HepG2 (cell line): ENCODE results near the gene SLC17A8. TPM values are rescaled to one million over a fixed set of nuclear protein-coding genes. Genes with fewer than 3 reads are reported as not detected.

Experiments
- ATAC-seq: fragments of 200-7000 bp; cut with Tn5 transposase; 3 replicates; pipeline ENCODE4 v1.9.1; 2020; ENCODE audit warnings: mild to moderate bottlenecking, moderate library complexity
- BruUV-seq: library from RNA; stranded (reverse); fragments of 400-500 nt; replicated peaks from 2 replicates; lab custom pipeline; 2021; lab: Mats Ljungman, UMichigan
- CTCF ChIA-PET: fragments of 300-600 bp; formaldehyde crosslinking; extraction: SDS; loops from one replicate; lab custom pipeline; 2021; ENCODE audit warnings: low total read pairs, inconsistent platforms, low intra/inter-chr PET ratio; lab: Yijun Ruan, JAX
- POLR2A ChIA-PET: fragments of 350-600 bp; sonication (Branson Sonifier 250); formaldehyde crosslinking; loops from one replicate; lab custom pipeline; 2020; ENCODE audit warnings: antibody characterized with exemption, inconsistent platforms; lab: Yijun Ruan, JAX
- DNase-seq: peaks from one replicate; pipeline ENCODE4 v3.0.0-alpha.2; 2015; ENCODE audit warnings: low spot score
- FAIRE-seq: peaks from 3 replicates; lab custom pipeline; 2011; peaks lifted over from hg19 to GRCh38; lab: Jason Lieb, UNC
- H2AFZ ChIP-seq: one replicate; pipeline ENCODE4 v1.6.1; 2011; ENCODE audit warnings: low read length, inconsistent platforms
- H3K27ac ChIP-seq: fragments of 300-600 bp; 3 replicates; pipeline ENCODE4 v1.8.0; 2011; ENCODE audit warnings: mixed run types, mild to moderate bottlenecking, mixed read lengths, low read length, inconsistent platforms; ENCODE audit not compliant: insufficient read depth; ENCODE audit errors: extremely low read length
- H3K27me3 ChIP-seq, 2 experiments: fragments of 200-600 bp in 1 of 2; 2 replicates in 1 of 2; 3 replicates in 1 of 2; pipeline versions ENCODE4 v1.6.0 to v1.8.0; 2011; ENCODE audit warnings: low read length in 2 of 2, mild to moderate bottlenecking in 2 of 2, moderate library complexity in 2 of 2, inconsistent platforms in 1 of 2; ENCODE audit not compliant: insufficient read depth in 2 of 2, control insufficient read depth in 1 of 2
- H3K36me3 ChIP-seq, 2 experiments: fragments of 200-600 bp in 1 of 2; replicated peaks in 1 of 2; 2 replicates in 1 of 2; 3 replicates in 1 of 2; pipeline versions ENCODE4 v1.5.1 to v1.8.0; 2011; ENCODE audit warnings: low read length in 2 of 2, inconsistent platforms in 1 of 2; ENCODE audit not compliant: insufficient read depth in 2 of 2, control insufficient read depth in 1 of 2
- H3K4me1 ChIP-seq: 2 replicates; pipeline ENCODE4 v1.5.1; 2012; ENCODE audit warnings: low read length, inconsistent platforms; ENCODE audit not compliant: insufficient read depth
- H3K4me2 ChIP-seq: 2 replicates; pipeline ENCODE4 v1.6.0; 2011; ENCODE audit warnings: low read depth, low read length, inconsistent platforms
- H3K4me3 ChIP-seq, 3 experiments: fragments of 200-600 bp in 1 of 3; sonication (generic), shearing (Covaris generic) in 1 of 3; replicated peaks in 1 of 3; 2 replicates each; pipeline ENCODE4 v1.5.1; 2011 to 2016; ENCODE audit warnings: low read length in 3 of 3, inconsistent platforms in 2 of 3, low read depth in 2 of 3, mild to moderate bottlenecking in 2 of 3, control low read depth in 1 of 3, mixed read lengths in 1 of 3; ENCODE audit not compliant: insufficient read depth in 1 of 3
- H3K79me2 ChIP-seq: one replicate; pipeline ENCODE4 v1.6.1; 2011; ENCODE audit warnings: low read length, inconsistent platforms; ENCODE audit not compliant: insufficient read depth
- H3K9ac ChIP-seq: 2 replicates; pipeline ENCODE4 v1.6.0; 2011; ENCODE audit warnings: mild to moderate bottlenecking, low read depth, low read length, inconsistent platforms; ENCODE audit not compliant: insufficient read depth
- H3K9me3 ChIP-seq: 2 replicates; pipeline ENCODE4 v1.5.1; 2012; ENCODE audit warnings: mild to moderate bottlenecking, low read length
- H4K20me1 ChIP-seq: 2 replicates; pipeline ENCODE4 v1.6.0; 2011; ENCODE audit warnings: inconsistent platforms, mild to moderate bottlenecking, low read length, moderate library complexity; ENCODE audit not compliant: insufficient read depth
- FOSL2 ChIP-seq: sonication (generic); formaldehyde crosslinking; IDR thresholded peaks from 2 replicates; pipeline ENCODE4 v1.4.0; 2020; ENCODE audit warnings: missing genetic modification reagents
- GATAD2A ChIP-seq: IDR thresholded peaks from 2 replicates; pipeline ENCODE4 v1.6.1; 2016
- GZF1 ChIP-seq: sonication (generic); formaldehyde crosslinking; IDR thresholded peaks from 2 replicates; pipeline ENCODE4 v1.5.1; 2020; ENCODE audit warnings: mild to moderate bottlenecking, missing genetic modification reagents
- HDAC2 ChIP-seq: sonication (generic); formaldehyde crosslinking; IDR thresholded peaks from 2 replicates; pipeline ENCODE4 v1.4.0; 2020; ENCODE audit warnings: missing genetic modification reagents
- MXD4 ChIP-seq: IDR thresholded peaks from 2 replicates; pipeline ENCODE4 v1.6.1; 2016; ENCODE audit warnings: mild to moderate bottlenecking, missing biosample characterization, missing genetic modification reagents
- NKX3-1 ChIP-seq: sonication (generic); formaldehyde crosslinking; IDR thresholded peaks from 2 replicates; pipeline ENCODE4 v1.5.0; 2020; ENCODE audit warnings: missing genetic modification reagents
- NR2C2 ChIP-seq: sonication (generic); formaldehyde crosslinking; IDR thresholded peaks from 2 replicates; pipeline ENCODE4 v1.4.0; 2020; ENCODE audit warnings: missing genetic modification reagents, mild to moderate bottlenecking, moderate library complexity, borderline replicate concordance
- SOX5 ChIP-seq: IDR thresholded peaks from 2 replicates; pipeline ENCODE4 v1.6.1; 2016; ENCODE audit warnings: borderline replicate concordance
- SRSF1 ChIP-seq: fragments of 200-400 bp; formaldehyde crosslinking; optimal IDR thresholded peaks from 2 replicates; pipeline ENCODE3; 2017; ENCODE audit warnings: mild to moderate bottlenecking, low read depth, low read length, moderate library complexity
- TRIM24 ChIP-seq: sonication (generic); formaldehyde crosslinking; IDR thresholded peaks from 2 replicates; pipeline ENCODE4 v1.8.0; 2022; ENCODE audit warnings: mild to moderate bottlenecking, missing genetic modification reagents
- ZFP37 ChIP-seq: sonication (generic); formaldehyde crosslinking; IDR thresholded peaks from 2 replicates; pipeline ENCODE4 v1.4.0; 2020; ENCODE audit warnings: missing genetic modification reagents, borderline replicate concordance
- ZNF230 ChIP-seq: sonication (generic); formaldehyde crosslinking; IDR thresholded peaks from 2 replicates; pipeline ENCODE4 v1.4.0; 2020; ENCODE audit warnings: mild to moderate bottlenecking, missing genetic modification reagents
- ZNF577 ChIP-seq: sonication (generic); formaldehyde crosslinking; IDR thresholded peaks from 2 replicates; pipeline ENCODE4 v1.4.0; 2020; ENCODE audit warnings: mild to moderate bottlenecking, low read depth, missing genetic modification reagents, borderline replicate concordance
- ZNF816 ChIP-seq: sonication (generic); formaldehyde crosslinking; IDR thresholded peaks from 2 replicates; pipeline ENCODE4 v1.8.0; 2022; ENCODE audit warnings: missing genetic modification reagents, mild to moderate bottlenecking, borderline replicate concordance
- ZSCAN12 ChIP-seq: sonication (generic); formaldehyde crosslinking; IDR thresholded peaks from 2 replicates; pipeline ENCODE4 v1.9.0; 2021; ENCODE audit warnings: mild to moderate bottlenecking, missing genetic modification reagents
- WGBS: methylation state at CpG from one replicate; pipeline ENCODE4 v1.1.6; 2017; ENCODE audit warnings: low lambda C conversion rate; 5-methylcytosine and 5-hydroxymethylcytosine counted together
- in situ Hi-C: cut with HindIII; loops from 2 replicates; pipeline ENCODE4 v1.10.0; 2017; ENCODE audit warnings: low pct_unique_long_range_greater_than_20kb; ENCODE audit not compliant: extremely low pct_ligation_motif_present
- intact Hi-C: fragments of 100-400 bp; cut with micrococcal nuclease; formaldehyde crosslinking; loops from one replicate; pipeline ENCODE4 v1.10.0; 2022; ENCODE audit not compliant: unreplicated experiment
- polyA plus RNA-seq, 8 experiments: library from polyadenylated mRNA; depleted of rRNA in 3 of 8; stranded (reverse) in 7 of 8; unstranded in 1 of 8; fragments of >200 nt; fragmentation: Illumina TruSeq in 4 of 8; extraction: Trizol in 4 of 8; gene quantifications; 2 replicates each; pipeline versions ENCODE4 v1.2.1 to v1.2.3, GENCODE V29; 2011 to 2016; ENCODE audit warnings: low read depth in 4 of 8, missing spikeins in 1 of 8, mixed read lengths in 1 of 8; ENCODE audit not compliant: insufficient read depth in 1 of 8
- total RNA-seq, 5 experiments: library from RNA; depleted of rRNA; stranded (reverse); fragments of >200 nt; fragmentation: Illumina TruSeq; extraction: Trizol; gene quantifications; 2 replicates each; pipeline ENCODE4 v1.2.3, GENCODE V29; 2016; ENCODE audit warnings: low read depth in 1 of 5
- TF ChIP-seq, protein P1 (sequence below): sonication (generic); formaldehyde crosslinking; IDR thresholded peaks from 2 replicates; pipeline ENCODE4 v1.4.0; 2020; ENCODE audit warnings: missing genetic modification reagents
- TF ChIP-seq, protein P2 (sequence below): sonication (generic); formaldehyde crosslinking; IDR thresholded peaks from 2 replicates; pipeline ENCODE4 v1.8.1; 2023; ENCODE audit warnings: mild to moderate bottlenecking, missing genetic modification reagents
- TF ChIP-seq, protein P3 (sequence below): sonication (generic); IDR thresholded peaks from 2 replicates; pipeline ENCODE4 v1.6.1; 2016; ENCODE audit warnings: low read depth, borderline replicate concordance
- TF ChIP-seq, protein P4 (sequence below): IDR thresholded peaks from 2 replicates; pipeline ENCODE4 v1.6.1; 2016; ENCODE audit warnings: low read depth
- TF ChIP-seq, protein P5 (sequence below): sonication (generic); formaldehyde crosslinking; IDR thresholded peaks from 2 replicates; pipeline ENCODE4 v1.8.1; 2022; ENCODE audit warnings: low read depth, mild to moderate bottlenecking, missing genetic modification reagents

The SLC17A8 gene
- total and polyA plus RNA-seq, 2 of the 13 experiments (the other 11 are each of a cell fraction or from before 2014, with no cell fraction given) = 0.07 to 0.15 TPM

DNA sequence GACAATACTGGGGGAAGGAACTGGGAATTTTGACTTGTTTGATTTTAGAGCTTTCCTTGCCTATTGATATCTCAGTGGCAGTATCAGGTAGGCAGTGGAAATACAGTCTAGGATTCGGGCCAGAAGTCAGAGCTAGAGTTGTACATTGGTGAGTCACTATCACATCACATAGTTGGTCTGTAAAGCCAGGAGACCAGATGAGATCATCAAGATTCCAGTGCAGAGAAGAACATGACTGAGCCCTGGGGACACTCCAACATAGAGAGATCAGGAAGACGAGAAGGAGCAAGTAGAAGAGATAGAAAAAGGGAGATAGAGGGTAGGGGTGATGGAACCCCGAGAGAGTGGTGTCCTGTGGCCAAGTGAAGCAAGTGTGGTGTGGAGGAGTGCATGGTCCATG lies 70.2 kb downstream of the SLC17A8 start:
- no peak overlapping the region for H3K4me3 ChIP-seq
- peak overlapping the region; percentile 35 for H2AFZ ChIP-seq
- H4K20me1 ChIP-seq = no peaks in the 10 kb centered on the region
- CTCF ChIA-PET = no interaction called here
- intact Hi-C loops = loop anchor here (1.0 kb wide), 1 partner anchor 10 kb away; no protein-coding TSS in a partner anchor
- peak; percentile 44 for DNase-seq
- in situ Hi-C loops = no loop called here
- ATAC-seq = peak; percentile 83
- H3K4me2 ChIP-seq = no peak overlapping the region
- no peaks in the 10 kb centered on the region for H3K9me3 ChIP-seq
- H3K4me1 ChIP-seq = peaks cover 26% of the 10 kb centered on the region
- WGBS = 41% methylated on average over 3 of the region's 3 CpGs
- H3K27ac ChIP-seq = no peak overlapping the region
- H3K79me2 ChIP-seq = no peaks in the 10 kb centered on the region
- no peak for FAIRE-seq
- H3K36me3 ChIP-seq = no peaks in the 10 kb centered on the region
- no peak overlapping the region for H3K9ac ChIP-seq
- POLR2A ChIA-PET = interaction anchor here (1.1 kb wide), 1 partner anchor 10 kb away, joined by 5 read pairs; no protein-coding TSS in a partner anchor
- BruUV-seq = no TSS peak
- H3K27me3 ChIP-seq = no peaks in the 10 kb centered on the region
- TF ChIP-seq ZFP37 (no peak), NR2C2 (CRISPR knock-in tag) (no peak), TRIM24 (no peak), NKX3-1 (CRISPR knock-in tag) (no peak), GZF1 (no peak), HDAC2 (CRISPR knock-in tag) (no peak), GATAD2A (no peak), FOSL2 (peak; percentile 74), ZSCAN12 (CRISPR knock-in tag) (no peak), ZNF577 (CRISPR knock-in tag) (no peak), MXD4 (CRISPR knock-in tag) (no peak), SOX5 (CRISPR knock-in tag) (no peak), SRSF1 (no peak), ZNF230 (CRISPR knock-in tag) (no peak), ZNF816 (CRISPR knock-in tag) (no peak)
- TF ChIP-seq, protein P1, sequence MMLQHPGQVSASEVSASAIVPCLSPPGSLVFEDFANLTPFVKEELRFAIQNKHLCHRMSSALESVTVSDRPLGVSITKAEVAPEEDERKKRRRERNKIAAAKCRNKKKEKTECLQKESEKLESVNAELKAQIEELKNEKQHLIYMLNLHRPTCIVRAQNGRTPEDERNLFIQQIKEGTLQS (CRISPR knock-in tag) = no peak
- TF ChIP-seq, protein P2, sequence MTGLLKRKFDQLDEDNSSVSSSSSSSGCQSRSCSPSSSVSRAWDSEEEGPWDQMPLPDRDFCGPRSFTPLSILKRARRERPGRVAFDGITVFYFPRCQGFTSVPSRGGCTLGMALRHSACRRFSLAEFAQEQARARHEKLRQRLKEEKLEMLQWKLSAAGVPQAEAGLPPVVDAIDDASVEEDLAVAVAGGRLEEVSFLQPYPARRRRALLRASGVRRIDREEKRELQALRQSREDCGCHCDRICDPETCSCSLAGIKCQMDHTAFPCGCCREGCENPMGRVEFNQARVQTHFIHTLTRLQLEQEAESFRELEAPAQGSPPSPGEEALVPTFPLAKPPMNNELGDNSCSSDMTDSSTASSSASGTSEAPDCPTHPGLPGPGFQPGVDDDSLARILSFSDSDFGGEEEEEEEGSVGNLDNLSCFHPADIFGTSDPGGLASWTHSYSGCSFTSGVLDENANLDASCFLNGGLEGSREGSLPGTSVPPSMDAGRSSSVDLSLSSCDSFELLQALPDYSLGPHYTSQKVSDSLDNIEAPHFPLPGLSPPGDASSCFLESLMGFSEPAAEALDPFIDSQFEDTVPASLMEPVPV (CRISPR knock-in tag) = no peak
- TF ChIP-seq, protein P3, sequence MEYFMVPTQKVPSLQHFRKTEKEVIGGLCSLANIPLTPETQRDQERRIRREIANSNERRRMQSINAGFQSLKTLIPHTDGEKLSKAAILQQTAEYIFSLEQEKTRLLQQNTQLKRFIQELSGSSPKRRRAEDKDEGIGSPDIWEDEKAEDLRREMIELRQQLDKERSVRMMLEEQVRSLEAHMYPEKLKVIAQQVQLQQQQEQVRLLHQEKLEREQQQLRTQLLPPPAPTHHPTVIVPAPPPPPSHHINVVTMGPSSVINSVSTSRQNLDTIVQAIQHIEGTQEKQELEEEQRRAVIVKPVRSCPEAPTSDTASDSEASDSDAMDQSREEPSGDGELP = no peak
- TF ChIP-seq, protein P4, sequence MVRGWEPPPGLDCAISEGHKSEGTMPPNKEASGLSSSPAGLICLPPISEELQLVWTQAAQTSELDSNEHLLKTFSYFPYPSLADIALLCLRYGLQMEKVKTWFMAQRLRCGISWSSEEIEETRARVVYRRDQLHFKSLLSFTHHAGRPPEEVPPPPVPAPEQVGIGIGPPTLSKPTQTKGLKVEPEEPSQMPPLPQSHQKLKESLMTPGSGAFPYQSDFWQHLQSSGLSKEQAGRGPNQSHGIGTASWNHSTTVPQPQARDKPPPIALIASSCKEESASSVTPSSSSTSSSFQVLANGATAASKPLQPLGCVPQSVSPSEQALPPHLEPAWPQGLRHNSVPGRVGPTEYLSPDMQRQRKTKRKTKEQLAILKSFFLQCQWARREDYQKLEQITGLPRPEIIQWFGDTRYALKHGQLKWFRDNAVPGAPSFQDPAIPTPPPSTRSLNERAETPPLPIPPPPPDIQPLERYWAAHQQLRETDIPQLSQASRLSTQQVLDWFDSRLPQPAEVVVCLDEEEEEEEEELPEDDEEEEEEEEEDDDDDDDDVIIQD = peak; percentile 38; the same call in 1 of the 2 replicates
- TF ChIP-seq, protein P5, sequence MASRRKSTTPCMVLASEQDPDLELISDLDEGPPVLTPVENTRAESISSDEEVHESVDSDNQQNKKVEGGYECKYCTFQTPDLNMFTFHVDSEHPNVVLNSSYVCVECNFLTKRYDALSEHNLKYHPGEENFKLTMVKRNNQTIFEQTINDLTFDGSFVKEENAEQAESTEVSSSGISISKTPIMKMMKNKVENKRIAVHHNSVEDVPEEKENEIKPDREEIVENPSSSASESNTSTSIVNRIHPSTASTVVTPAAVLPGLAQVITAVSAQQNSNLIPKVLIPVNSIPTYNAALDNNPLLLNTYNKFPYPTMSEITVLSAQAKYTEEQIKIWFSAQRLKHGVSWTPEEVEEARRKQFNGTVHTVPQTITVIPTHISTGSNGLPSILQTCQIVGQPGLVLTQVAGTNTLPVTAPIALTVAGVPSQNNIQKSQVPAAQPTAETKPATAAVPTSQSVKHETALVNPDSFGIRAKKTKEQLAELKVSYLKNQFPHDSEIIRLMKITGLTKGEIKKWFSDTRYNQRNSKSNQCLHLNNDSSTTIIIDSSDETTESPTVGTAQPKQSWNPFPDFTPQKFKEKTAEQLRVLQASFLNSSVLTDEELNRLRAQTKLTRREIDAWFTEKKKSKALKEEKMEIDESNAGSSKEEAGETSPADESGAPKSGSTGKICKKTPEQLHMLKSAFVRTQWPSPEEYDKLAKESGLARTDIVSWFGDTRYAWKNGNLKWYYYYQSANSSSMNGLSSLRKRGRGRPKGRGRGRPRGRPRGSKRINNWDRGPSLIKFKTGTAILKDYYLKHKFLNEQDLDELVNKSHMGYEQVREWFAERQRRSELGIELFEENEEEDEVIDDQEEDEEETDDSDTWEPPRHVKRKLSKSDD (CRISPR knock-in tag) = no peak
